NCI-H446 treated with DMSO at 0.1 percent for 48 hours (cell line): ENCODE results near the gene APBB2.
"Not testable (repeated sequence)": the region's sequence is repeated elsewhere in the genome, so short reads cannot be mapped to it uniquely, and the experiment has no call there.

Source experiments
- DNase-seq: peaks from one replicate; lab custom pipeline; 2025; lab: John Stamatoyannopoulos, UW

Gene APBB2

DNA sequence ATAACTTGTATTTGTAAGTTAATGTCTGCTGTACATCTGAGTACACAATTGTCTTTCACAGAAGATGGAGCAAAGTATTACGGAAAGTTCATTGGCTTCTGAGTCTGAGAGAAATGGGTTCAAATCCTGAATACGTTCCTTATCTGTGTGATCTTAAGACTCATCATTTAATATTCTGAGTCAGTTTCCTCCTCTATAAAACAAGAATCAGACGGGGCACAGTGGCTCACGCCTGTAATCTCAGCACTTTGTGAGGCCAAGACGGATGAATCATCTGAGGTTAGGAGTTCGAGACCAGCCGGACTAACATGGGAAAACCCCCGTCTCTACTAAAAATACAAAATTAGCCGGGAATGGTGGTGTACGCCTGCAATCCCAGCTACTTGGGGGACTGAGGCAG is 57.8 kb downstream of the APBB2 start:
- DNase-seq = no peak

DNA sequence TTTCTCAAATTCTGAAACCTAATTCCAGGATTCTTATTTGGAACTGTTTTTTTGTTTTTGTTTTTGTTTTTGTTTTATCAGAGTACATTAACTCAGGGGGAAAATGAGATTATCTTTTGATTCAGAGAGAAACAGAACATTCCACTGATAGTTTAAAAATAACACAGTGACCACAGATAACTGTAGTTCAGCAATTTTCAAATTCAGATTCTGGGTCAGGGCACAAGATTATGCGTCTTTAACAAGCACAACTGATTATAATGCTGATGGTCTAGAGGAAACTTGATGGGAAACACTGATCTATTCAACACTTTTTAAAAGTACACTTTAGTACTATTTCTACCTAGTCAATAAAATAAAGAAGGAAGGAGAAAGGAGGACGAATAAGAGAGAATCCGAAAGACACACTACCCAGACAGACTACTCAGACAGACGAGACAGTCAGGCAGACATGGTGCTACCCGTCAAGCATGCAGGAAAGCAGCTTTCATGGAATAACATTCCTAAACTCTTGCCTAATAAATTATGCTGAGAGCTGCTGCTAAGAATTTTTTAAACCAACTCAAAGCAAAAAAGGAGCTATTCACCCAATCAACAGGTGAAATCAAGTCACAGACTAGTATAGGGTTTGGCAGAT is 59.0 kb downstream of the APBB2 start:
- no peak for DNase-seq

DNA sequence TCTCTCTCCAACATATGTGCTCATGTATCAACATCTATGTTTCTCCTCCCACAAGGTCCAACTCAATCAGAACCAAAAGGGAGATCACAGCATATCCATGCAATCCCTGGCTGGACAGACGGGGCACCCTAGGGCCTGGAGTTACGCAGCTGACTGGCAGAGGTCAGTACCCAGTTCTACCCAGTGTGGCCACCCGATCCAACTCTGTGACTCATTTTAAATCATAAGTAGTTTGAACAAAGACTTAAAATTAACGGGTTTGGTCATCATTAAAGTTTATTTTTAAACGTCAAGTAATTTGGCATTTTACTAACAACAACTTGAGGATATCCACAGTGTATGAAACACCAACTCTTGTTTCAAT is 59.5 kb downstream of the APBB2 start:
- no peak for DNase-seq

DNA sequence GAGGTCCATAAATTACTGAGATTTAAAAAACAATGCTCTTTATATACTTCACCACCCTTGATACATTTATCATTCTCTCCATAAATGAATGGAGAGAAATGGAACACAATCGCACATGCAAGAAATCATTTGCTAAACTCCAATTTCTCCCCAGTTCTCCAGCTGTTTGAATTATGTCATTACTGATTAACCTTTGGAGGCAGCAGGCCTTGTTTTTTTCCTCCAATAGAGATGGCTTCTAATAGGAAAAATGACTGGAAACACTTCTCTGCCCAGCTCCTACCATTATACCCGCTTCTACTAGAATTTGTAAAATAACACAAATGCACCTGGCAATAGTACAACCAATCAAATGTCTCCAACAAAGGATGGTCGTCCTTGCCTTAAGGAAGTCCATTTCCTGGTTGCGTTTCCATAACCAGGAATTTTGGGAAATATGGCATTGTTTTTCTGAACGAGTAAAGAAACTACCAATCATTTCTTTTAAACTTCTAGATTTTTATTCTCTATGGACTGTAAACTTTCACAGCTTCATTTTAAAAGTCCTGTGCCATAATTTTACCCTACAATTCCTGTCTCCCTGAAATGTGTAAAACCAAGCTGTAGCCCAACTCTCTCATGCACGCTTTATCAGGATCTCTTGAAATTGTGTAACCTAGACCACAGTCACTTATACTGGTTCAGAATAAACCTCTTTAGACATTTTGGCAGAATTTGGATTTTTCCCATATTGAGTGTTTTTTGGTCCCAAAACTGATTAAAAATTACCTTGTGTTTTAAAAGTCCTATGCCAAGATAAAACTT is 60.1 kb downstream of the APBB2 start:
- DNase-seq = no peak

DNA sequence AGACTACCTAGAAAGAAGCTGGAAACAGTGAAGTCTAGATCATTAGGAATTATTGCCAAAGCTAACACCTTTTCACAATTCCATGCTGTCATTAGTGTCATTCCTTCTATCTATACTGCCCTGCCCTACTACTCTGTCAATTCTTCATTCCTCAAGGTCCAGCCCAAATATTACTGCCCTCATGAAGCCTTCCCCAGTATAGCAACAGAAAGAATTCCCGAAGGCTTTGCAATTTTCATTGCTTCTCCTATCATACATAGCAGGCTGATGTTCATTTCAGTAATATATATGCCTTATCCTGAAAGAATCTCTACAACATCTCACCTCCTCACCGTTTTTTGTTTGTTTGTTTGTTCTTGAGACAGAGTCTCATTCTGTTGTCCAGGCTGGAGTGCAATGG is 63.9 kb downstream of the APBB2 start:
- DNase-seq = no peak

DNA sequence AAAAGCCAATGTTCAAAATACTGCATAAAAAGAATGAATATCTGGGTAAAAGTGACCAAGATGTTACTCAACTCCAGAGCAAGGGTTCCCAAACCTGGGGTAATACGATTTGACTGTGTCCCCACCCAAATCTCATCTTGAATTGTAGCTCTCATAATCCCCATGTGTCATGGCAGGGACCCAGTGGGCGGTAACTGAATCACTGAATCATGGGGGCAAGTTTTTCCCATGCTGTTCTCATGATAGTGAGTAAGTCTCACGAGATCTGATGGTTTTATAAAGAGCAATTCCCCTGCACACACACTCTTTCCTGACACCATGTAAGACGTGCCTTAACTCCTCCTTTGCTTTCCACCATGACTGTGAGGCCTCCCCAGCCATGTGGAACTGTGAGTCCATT is 64.8 kb downstream of the APBB2 start:
- DNase-seq = not testable (repeated sequence)

DNA sequence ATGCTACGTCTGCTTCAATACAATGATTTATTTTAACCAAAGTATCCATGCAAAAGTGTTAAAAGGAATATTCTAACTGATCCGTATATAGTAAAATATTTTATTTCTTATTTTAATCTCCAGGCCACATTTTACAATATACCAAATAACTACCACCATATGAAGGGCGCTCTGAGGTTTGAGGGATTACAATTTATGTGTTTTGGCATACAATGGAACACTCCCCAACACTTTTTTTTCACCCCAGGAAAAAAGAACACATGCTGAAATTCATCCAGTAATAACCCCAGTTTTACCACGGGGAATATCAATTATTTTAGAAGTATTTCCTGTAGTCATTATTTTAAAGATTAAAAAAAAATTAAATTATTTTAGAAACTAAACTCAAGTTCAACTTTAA is 65.4 kb downstream of the APBB2 start:
- no peak for DNase-seq

DNA sequence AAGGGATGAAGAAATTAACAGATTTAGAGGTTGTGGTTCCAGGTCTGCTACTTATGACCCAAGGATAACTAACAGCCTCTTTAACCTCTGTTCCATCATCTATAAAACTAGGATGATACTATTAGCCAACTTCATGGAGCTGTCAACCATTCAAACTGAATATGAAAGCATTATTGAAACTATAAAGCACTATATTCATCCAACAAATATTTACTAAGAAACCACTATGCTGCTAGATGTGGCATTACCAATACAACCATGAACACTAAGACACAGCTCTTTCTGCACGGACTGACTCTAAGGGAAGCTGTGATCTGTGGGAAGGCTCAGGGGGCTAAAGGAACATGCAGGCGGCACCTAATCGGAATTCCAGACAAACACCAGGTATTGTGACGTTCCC is 66.0 kb downstream of the APBB2 start:
- DNase-seq = no peak

DNA sequence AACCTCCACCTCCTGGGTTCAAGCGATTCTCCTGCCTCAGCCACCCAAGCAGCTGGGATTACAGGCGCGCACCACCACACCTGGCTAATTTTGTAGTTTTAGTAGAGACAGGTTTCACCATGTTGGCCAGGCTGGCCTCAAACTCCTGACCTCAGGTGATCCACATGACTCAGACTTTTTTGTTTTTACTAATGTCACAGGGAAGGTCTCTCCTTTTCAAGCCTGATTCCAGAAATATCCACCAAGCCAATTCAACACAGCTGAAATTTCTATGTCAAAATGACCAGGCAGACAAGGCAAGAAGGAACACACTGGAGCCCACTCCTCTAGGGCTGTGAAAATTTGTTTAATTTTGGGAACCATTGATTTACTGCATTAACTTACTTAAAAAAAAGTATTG is 66.8 kb downstream of the APBB2 start:
- DNase-seq = not testable (repeated sequence)

DNA sequence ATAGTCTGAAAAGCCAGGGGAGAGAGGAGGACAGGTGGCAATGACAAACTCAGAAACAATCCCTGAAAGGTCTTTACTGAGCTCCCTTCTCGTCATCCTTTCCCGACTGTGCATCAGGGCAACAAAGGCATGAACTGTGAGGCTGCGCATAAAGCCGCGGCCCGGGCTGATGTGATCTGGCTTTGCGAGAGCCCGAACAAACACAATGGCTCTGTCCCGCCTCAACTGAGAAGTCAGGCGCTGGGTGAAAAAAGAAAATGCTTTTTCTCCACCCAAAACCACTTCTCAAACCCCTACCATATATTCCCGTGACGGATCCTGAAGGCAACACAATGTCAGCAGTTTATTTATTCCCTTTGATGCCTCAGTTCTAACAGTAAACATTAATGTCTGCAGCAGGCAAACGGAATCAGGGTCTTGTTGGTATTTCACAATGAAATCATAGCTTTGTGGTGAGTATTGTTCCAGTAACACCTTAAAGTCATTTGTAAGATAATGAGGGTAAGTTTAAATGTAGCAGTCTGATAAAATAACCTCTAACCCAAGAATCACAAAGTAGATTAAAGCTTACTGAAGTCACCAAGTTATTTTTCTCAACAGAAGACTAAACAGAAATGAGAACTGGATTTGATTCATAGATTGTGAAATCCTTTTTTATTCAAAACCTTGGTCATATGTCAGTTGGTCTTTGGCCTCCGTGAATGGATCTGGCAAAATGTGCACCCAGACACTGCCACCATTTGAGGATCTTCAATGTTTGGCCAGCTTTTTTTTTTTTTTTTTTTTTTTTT is 67.4 kb downstream of the APBB2 start:
- no peak for DNase-seq

DNA sequence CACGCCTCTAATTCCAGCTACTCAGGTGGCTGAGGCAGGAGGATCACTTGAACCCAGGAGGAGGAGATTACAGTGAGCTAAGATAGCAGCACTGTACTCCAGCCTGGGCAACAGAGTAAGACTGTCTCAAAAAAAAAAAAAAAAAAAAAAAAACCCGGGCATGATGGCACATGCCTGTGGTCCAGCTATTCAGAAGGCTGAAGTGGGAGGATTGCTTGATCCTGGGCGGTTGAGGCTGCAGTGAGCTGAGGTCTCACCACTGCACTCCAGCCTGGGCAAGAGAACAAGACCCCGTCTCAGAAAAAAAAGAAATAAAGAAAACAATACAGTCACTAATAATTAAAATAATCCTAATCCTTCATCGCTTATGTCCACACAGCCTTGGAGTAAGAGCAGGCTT is 68.1 kb downstream of the APBB2 start:
- DNase-seq = no peak

DNA sequence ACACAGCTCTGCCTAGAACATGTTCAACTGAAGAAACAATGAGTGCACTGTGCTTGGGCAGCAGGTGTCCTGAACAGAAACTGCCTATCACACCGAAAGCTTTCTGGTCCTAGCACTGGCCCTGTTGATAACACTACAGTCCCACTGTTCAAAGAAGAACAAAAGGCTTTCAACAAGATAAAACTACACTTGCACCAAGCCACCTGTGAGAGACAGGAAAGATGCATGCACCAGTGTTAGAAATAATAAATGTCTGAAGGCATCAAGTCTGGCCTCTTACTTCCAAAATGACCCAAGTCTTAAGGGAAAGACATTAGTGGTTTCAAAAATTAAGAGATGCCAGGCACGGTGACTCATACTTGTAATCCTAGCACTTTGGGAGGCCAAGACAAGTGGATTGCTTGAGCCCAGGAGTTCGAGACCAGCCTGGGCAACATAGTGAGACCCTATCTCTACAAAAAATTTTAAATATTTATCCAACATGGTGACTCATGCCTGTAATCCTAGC is 68.7 kb downstream of the APBB2 start:
- no peak for DNase-seq

DNA sequence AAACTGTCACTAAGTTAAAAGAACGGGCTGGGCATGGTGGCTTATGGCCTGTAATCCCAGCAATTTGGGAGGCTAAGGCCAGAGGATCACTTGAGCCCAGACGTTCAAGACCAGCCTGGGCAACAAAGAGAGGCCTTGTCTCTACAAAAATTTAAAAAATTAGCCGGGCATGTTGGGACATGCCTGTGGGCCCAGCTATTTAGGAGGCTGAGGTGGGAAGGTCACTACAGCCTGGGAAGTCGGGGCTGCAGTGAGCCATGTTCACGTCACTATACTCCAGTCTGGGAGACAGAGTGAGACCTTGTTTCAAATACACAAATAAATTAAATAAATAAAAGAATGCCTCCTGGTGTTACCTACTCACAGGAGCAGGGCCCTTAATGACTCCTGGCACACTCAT is 69.5 kb downstream of the APBB2 start:
- no peak for DNase-seq

DNA sequence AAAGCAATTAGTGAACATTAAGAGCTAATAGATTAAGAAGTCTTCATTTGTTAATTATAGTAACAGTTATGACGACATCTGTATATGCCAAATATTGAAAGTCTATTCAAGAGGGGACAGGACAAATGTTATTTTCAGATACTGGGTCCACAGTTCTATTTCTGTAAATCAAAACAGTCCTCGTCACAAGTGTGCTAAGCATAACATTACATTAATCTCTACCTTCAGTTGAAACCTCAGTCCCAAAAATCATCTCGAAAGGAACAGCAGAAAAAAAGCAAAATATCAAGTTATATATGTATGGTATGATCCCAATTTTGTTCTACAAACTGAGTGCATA is 70.3 kb downstream of the APBB2 start:
- no peak for DNase-seq

DNA sequence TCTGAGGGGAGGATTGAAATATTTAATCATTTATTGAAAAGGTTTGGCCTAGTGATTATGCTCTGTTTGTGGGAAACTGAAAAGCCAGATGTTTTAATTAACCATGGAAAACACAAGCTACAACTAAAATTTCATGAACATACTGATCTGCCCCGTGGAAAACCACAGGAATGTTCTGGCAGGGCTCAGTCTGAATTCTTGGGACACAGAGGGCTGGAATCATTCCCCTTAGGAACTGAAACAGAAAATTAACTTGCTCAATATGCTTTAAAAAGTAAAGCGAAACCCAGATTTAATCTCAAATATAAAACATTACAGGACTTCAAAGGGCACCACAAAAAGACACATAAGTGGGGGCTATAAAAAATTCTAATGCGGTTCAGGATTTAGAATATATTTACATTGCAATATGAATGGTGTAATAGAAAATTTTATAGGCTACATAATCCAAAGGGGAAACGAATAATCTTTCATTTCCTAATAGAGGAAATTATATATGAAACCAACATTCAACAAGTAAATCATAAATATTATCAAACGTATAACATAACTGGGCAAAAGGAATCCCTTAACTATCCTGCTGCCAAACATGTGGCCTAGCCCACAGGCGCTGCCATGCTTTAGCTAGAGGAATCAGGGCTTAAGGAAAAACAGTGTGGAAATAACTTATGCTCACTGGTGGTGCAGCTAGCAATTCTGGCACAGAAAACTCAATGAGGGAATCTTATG is 70.9 kb downstream of the APBB2 start:
- DNase-seq = no peak

DNA sequence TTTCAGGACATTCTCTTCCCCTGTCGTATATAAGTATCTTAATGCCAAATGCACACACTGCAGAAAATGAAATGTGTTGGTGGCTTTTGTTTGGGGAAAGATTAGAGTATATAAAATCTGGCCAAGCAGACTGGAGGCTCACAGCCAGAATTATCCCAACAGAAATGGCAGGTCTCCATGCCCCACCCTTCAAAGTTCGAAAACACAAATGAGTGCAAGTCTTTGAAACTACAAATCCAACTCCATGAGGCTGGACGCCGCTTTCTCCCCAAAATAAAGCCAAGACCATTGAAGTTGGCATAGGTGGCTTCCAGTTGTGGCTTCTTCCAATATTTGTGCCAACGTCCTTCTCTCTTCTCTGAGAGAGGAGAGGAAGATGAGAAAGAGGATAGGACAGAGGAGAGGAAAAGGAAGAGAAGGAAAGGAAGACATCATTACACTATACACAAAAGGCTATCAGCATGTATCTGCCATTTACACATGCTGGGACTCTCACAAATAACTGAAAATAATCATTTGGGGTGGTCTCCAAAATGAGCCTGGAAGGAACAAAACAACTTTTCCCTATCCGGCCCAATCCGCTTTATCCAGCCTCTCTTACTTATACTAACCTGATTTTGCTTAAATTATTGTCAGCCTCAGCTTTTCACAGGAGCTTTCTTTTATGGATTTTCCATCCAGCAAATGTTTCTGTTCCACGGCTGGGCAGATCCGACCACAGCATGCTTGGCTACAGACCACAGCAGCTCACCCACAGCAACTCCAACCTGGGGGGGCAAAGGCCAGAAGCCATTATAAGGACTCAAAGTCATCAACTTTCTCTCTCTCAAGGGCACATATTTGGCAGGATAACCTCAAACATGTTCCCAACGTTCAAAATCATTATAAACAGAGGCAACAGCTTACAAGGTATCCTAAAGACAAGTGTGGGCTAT is 71.7 kb downstream of the APBB2 start:
- no peak for DNase-seq

DNA sequence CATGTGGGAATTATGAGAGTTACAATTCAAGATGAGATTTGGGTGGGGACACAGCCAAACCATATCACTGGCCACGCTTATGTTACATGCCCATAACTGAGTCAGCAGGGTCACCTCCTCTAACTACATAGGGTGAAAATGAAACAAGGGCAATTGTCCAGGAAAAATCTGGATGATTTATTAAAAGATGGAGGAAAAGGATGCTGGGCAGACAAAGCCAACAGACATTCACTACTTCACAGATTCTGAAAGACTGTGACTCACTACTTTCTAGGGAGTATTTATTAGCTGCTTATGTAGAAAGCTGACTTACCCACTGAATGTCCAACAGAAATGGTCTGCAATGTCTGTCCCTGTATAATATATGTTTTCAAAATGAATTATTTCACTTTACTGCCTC is 72.4 kb downstream of the APBB2 start:
- DNase-seq = no peak

DNA sequence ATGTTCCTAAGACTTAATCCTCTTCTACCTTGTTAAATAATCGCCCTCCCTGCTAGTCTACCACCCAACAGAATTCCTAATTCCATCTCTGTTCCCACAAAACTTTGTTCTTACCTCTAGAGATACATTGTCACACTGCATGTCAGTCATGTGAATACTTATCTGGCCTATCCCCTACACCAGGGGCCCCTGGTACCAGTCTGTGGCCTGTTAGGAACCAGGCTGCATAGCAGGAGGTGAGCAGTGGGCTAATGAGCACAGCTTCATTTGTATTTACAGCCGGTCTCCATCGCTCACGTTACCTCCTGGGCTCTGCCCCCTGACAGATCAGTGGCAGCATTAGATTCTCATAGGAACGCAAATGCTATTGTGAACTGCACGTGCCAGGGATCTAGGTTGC is 73.9 kb downstream of the APBB2 start:
- DNase-seq = no peak

DNA sequence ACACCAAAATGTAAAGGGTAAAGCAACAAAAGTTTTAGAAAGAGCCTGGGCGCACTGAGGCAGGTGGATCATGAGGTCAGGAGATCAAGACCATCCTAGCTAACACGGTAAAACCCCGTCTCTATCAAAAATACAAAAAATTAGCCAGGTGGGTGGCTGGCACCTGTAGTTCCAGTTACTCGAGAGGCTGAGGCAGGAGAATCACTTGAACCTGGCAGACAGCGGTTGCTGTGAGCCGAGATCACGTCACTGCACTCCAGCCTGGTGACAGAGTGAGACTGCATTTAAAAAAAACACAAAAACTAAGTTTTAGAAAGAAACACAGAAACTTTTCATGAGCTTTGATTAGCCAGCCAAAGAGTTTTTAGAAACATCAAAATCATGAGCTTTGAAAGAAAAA is 76.5 kb downstream of the APBB2 start:
- no peak for DNase-seq

DNA sequence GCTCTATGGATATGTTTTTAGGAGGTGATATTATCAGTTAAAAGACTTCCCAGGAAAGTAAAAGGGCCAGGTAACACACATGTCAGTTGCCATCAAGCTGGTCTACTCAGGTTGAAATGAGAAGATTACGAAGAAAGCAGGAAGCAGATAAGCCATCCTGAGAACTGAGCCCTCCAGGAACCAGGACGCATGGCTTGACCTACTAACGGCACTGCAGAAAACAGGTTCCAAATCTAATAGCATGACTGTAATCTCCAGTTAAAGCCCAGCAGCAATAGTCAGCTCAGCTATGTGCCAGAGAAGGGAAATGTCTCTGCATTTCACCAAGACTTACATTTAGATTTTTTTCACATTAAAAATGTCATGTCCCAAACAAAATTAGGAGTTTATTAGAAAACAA is 77.9 kb downstream of the APBB2 start:
- DNase-seq = no peak

DNA sequence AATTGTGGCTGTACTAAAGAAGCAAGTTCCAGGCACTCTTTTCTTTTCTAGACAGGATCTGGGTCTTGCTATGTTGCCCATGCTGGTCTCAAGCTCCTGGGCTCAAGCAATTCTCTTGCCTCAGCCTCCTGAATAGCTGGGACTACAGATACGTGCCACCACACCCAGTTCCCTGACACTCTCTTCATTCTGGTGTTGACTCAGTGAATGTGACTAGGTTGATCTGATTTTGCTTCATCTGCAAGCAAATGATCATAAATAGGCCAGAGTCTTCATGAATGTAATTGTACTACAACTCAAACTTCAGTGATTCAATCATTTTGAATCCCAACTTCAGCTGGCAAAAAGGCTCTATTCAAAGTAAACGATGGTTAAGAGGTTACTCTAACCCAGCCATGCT is 78.5 kb downstream of the APBB2 start:
- DNase-seq = no peak
